Activated CD4-positive, alpha-beta memory T cell treated with anti-CD3 and anti-CD28 coated beads for 36 hours (primary cell): ENCODE measurements around the gene TUG1. TPM values are rescaled to one million over a fixed set of nuclear protein-coding genes. Genes with fewer than 3 reads are reported as not detected.

Experiments
- CTCF ChIA-PET: fragments of 350-600 bp; sonication (Branson Sonifier 250); formaldehyde crosslinking; loops from one replicate; lab custom pipeline; 2021; ENCODE audit warnings: antibody characterized with exemption, inconsistent platforms; lab: Charles Lee
- POLR2A ChIA-PET: fragments of 350-600 bp; sonication (Branson Sonifier 250); formaldehyde crosslinking; loops from one replicate; lab custom pipeline; 2021; ENCODE audit warnings: antibody characterized with exemption; lab: Charles Lee
- DNase-seq: peaks from one replicate; pipeline ENCODE4 v3.0.0-alpha.2; 2020
- H3K27ac Mint-ChIP-seq: one replicate; pipeline ENCODE4 v1.8.0; 2021; ENCODE audit warnings: mixed read lengths
- H3K27me3 Mint-ChIP-seq: one replicate; pipeline ENCODE4 v1.8.0; 2021; ENCODE audit warnings: mixed read lengths
- H3K36me3 Mint-ChIP-seq: one replicate; pipeline ENCODE4 v1.8.0; 2021; ENCODE audit warnings: mixed read lengths
- H3K4me1 Mint-ChIP-seq: one replicate; pipeline ENCODE4 v1.8.0; 2021; ENCODE audit warnings: low read depth, mixed read lengths
- H3K4me3 Mint-ChIP-seq: one replicate; pipeline ENCODE4 v1.8.0; 2021; ENCODE audit warnings: mild to moderate bottlenecking, mixed read lengths
- H3K9me3 Mint-ChIP-seq: one replicate; pipeline ENCODE4 v1.8.0; 2021; ENCODE audit warnings: mixed read lengths
- intact Hi-C: fragments of 100-400 bp; cut with micrococcal nuclease; formaldehyde crosslinking; loops from one replicate; pipeline ENCODE4 v1.15.1; 2023
- total RNA-seq, 2 experiments: library from RNA; stranded (reverse); gene quantifications; one replicate each; pipeline ENCODE4 v1.2.3, GENCODE V29; 2021

TUG1 gene
- total RNA-seq, result 10 to 100 TPM; 35.6 to 38.3 TPM

- H3K9me3 Mint-ChIP-seq, result peaks cover 51% of the 10 kb centered on the region
Measured at GRCh38 chr22:30968924-30969531, at the start of gene TUG1. Gene TUG1, plus strand, starts transcription at chr22:30969265.

GRCh38 chr22:30919973-30920372 lies 49.1 kb upstream of the TUG1 start:
- ChIA-PET CTCF (interaction anchor here (0.6 to 4.6 kb wide), 33 partner anchors 8 to 1333 kb away, joined by 3 to 60 read pairs (median 4); partner anchors contain the start of genes TCN2 and TUG1), POLR2A (interaction anchor here (1.5 kb wide), 1 partner anchor 165 kb away, joined by 5 read pairs; no protein-coding TSS in a partner anchor)
- Mint-ChIP-seq H3K4me3 (no peak overlapping the region), H3K9me3 (peaks cover 2% of the 10 kb centered on the region), H3K27me3 (no peaks in the 10 kb centered on the region), H3K4me1 (peaks cover 12% of the 10 kb centered on the region), H3K27ac (no peak overlapping the region), H3K36me3 (peaks cover 5% of the 10 kb centered on the region)
- DNase-seq, result no peak
- intact Hi-C loops, result loop anchor here (1.0 kb wide), 2 partner anchors 157 to 286 kb away; no protein-coding TSS in a partner anchor

More at GRCh38 chr22:30968924-30969531, at the start of gene TUG1:
- H3K27me3 Mint-ChIP-seq, result peaks cover 1% of the 10 kb centered on the region
- DNase-seq, result peak; percentile 98
- intact Hi-C loops, result loop anchor here (1.0 to 5.0 kb wide), 4 partner anchors 116 to 377 kb away; partner anchors contain the start of gene PIK3IP1
- CTCF ChIA-PET, result interaction anchor here (0.6 to 3.6 kb wide), 12 partner anchors 9 to 429 kb away, joined by 3 to 21 read pairs (median 4); partner anchors contain the start of gene SELENOM
- peaks cover 80% of the 10 kb centered on the region for H3K36me3 Mint-ChIP-seq
- peaks cover 64% of the 10 kb centered on the region for H3K4me1 Mint-ChIP-seq
- H3K27ac Mint-ChIP-seq, result peak within 1 kb of the TSS; percentile 89
- H3K4me3 Mint-ChIP-seq, result peak within 1 kb of the TSS; percentile 85
- POLR2A ChIA-PET, result interaction anchor here (0.6 to 2.7 kb wide), 11 partner anchors 10 to 545 kb away, joined by 3 to 28 read pairs (median 4); partner anchors contain the start of genes LIMK2, PES1 and SELENOM

GRCh38 chr22:30920407-30920806 lies 48.7 kb upstream of the TUG1 start:
- intact Hi-C loops, result loop anchor here (1.0 kb wide), 2 partner anchors 157 to 286 kb away; no protein-coding TSS in a partner anchor
- H3K4me1 Mint-ChIP-seq, result peaks cover 12% of the 10 kb centered on the region
- H3K4me3 Mint-ChIP-seq, result peak overlapping the region; percentile 40
- ChIA-PET POLR2A (interaction anchor here (1.5 kb wide), 1 partner anchor 164 kb away, joined by 5 read pairs; no protein-coding TSS in a partner anchor), CTCF (interaction anchor here (0.6 to 4.6 kb wide), 27 partner anchors 8 to 1333 kb away, joined by 3 to 60 read pairs (median 4); partner anchors contain the start of genes TCN2 and TUG1)
- peaks cover under 1% of the 10 kb centered on the region for H3K9me3 Mint-ChIP-seq
- H3K27ac Mint-ChIP-seq, result peak overlapping the region; percentile 3
- H3K36me3 Mint-ChIP-seq, result peaks cover 5% of the 10 kb centered on the region
- H3K27me3 Mint-ChIP-seq, result no peaks in the 10 kb centered on the region
- peak; percentile 87 for DNase-seq

GRCh38 chr22:30921108-30921507 lies 48.0 kb upstream of the TUG1 start:
- no peaks in the 10 kb centered on the region for H3K27me3 Mint-ChIP-seq
- POLR2A ChIA-PET, result interaction anchor here (1.2 to 1.5 kb wide), 2 partner anchors 20 to 164 kb away, joined by 3 to 5 read pairs; no protein-coding TSS in a partner anchor
- H3K4me3 Mint-ChIP-seq, result peak overlapping the region; percentile 72
- peaks cover 6% of the 10 kb centered on the region for H3K36me3 Mint-ChIP-seq
- no peaks in the 10 kb centered on the region for H3K9me3 Mint-ChIP-seq
- peaks cover 12% of the 10 kb centered on the region for H3K4me1 Mint-ChIP-seq
- H3K27ac Mint-ChIP-seq, result peak overlapping the region; percentile 76
- no peak for DNase-seq
- intact Hi-C loops, result no loop called here
- CTCF ChIA-PET, result interaction anchor here (0.7 to 4.6 kb wide), 15 partner anchors 9 to 288 kb away, joined by 3 to 60 read pairs (median 5); partner anchors contain the start of gene TUG1

GRCh38 chr22:30922151-30922611 lies 46.9 kb upstream of the TUG1 start:
- intact Hi-C loops, result no loop called here
- CTCF ChIA-PET, result interaction anchor here (0.8 to 4.6 kb wide), 6 partner anchors 10 to 167 kb away, joined by 3 to 60 read pairs (median 6); partner anchors contain the start of gene TUG1
- POLR2A ChIA-PET, result interaction anchor here (0.7 to 1.2 kb wide), 3 partner anchors 19 to 160 kb away, joined by 3 read pairs; partner anchors contain the start of genes MORC2 and TUG1

GRCh38 chr22:30923168-30923900 lies 45.7 kb upstream of the TUG1 start:
- no peak for DNase-seq
- H3K36me3 Mint-ChIP-seq, result peaks cover 16% of the 10 kb centered on the region
- H3K4me3 Mint-ChIP-seq, result no peak overlapping the region
- peaks cover 12% of the 10 kb centered on the region for H3K4me1 Mint-ChIP-seq
- ChIA-PET CTCF (interaction anchor here (0.9 to 2.3 kb wide), 4 partner anchors 9 to 290 kb away, joined by 3 to 8 read pairs (median 3); no protein-coding TSS in a partner anchor), POLR2A (no interaction called here)
- intact Hi-C loops, result no loop called here
- H3K27ac Mint-ChIP-seq, result no peak overlapping the region
- H3K9me3 Mint-ChIP-seq, result no peaks in the 10 kb centered on the region
- no peaks in the 10 kb centered on the region for H3K27me3 Mint-ChIP-seq

More at GRCh38 chr22:30922151-30922611, 46.9 kb upstream of the TUG1 start:
- peak overlapping the region; percentile 76 for H3K27ac Mint-ChIP-seq
- peaks cover 12% of the 10 kb centered on the region for H3K4me1 Mint-ChIP-seq
- H3K4me3 Mint-ChIP-seq, result peak overlapping the region; percentile 72
- peaks cover 10% of the 10 kb centered on the region for H3K36me3 Mint-ChIP-seq
- H3K27me3 Mint-ChIP-seq, result no peaks in the 10 kb centered on the region
- peak; percentile 84 for DNase-seq
- H3K9me3 Mint-ChIP-seq, result no peaks in the 10 kb centered on the region

- Mint-ChIP-seq H3K27me3 (no peaks in the 10 kb centered on the region), H3K36me3 (peaks cover 23% of the 10 kb centered on the region), H3K9me3 (no peaks in the 10 kb centered on the region), H3K4me3 (no peak overlapping the region), H3K4me1 (peaks cover 10% of the 10 kb centered on the region), H3K27ac (no peak overlapping the region)
- ChIA-PET CTCF (interaction anchor here (1.0 kb wide), 1 partner anchor 170 kb away, joined by 3 read pairs; no protein-coding TSS in a partner anchor), POLR2A (interaction anchor here (1.1 kb wide), 1 partner anchor 159 kb away, joined by 3 read pairs; no protein-coding TSS in a partner anchor)
- intact Hi-C loops, result no loop called here
- DNase-seq, result no peak
Measured at GRCh38 chr22:30925667-30926066, 43.4 kb upstream of the TUG1 start.

GRCh38 chr22:30926706-30927105 lies 42.4 kb upstream of the TUG1 start:
- intact Hi-C loops, result no loop called here
- CTCF ChIA-PET, result interaction anchor here (0.6 to 1.0 kb wide), 3 partner anchors 164 to 292 kb away, joined by 3 to 4 read pairs (median 3); no protein-coding TSS in a partner anchor
- Mint-ChIP-seq H3K27ac (no peak overlapping the region), H3K4me3 (no peak overlapping the region), H3K4me1 (peaks cover 9% of the 10 kb centered on the region), H3K36me3 (peaks cover 30% of the 10 kb centered on the region), H3K27me3 (no peaks in the 10 kb centered on the region), H3K9me3 (no peaks in the 10 kb centered on the region)
- no peak for DNase-seq
- POLR2A ChIA-PET, result interaction anchor here (1.1 kb wide), 1 partner anchor 158 kb away, joined by 3 read pairs; no protein-coding TSS in a partner anchor

- Mint-ChIP-seq H3K27me3 (no peaks in the 10 kb centered on the region), H3K4me3 (no peak overlapping the region), H3K9me3 (no peaks in the 10 kb centered on the region), H3K4me1 (peaks cover 6% of the 10 kb centered on the region), H3K36me3 (peaks cover 36% of the 10 kb centered on the region), H3K27ac (no peak overlapping the region)
- CTCF ChIA-PET, result no interaction called here
- intact Hi-C loops, result no loop called here
- POLR2A ChIA-PET, result no interaction called here
- DNase-seq, result no peak
Measured at GRCh38 chr22:30927806-30928205, 41.3 kb upstream of the TUG1 start.

- ChIA-PET POLR2A (no interaction called here), CTCF (interaction anchor here (1.1 kb wide), 1 partner anchor 9 kb away, joined by 5 read pairs; no protein-coding TSS in a partner anchor)
- intact Hi-C loops, result no loop called here
- H3K4me3 Mint-ChIP-seq, result no peak overlapping the region
- peaks cover 6% of the 10 kb centered on the region for H3K4me1 Mint-ChIP-seq
- H3K36me3 Mint-ChIP-seq, result peaks cover 37% of the 10 kb centered on the region
- H3K27ac Mint-ChIP-seq, result no peak overlapping the region
- no peaks in the 10 kb centered on the region for H3K27me3 Mint-ChIP-seq
- H3K9me3 Mint-ChIP-seq, result no peaks in the 10 kb centered on the region
- DNase-seq, result no peak
Measured at GRCh38 chr22:30928401-30928800, 40.7 kb upstream of the TUG1 start.

GRCh38 chr22:30930228-30930627 lies 38.8 kb upstream of the TUG1 start:
- Mint-ChIP-seq H3K4me3 (no peak overlapping the region), H3K4me1 (peaks cover 11% of the 10 kb centered on the region), H3K36me3 (peaks cover 56% of the 10 kb centered on the region), H3K27me3 (no peaks in the 10 kb centered on the region), H3K27ac (no peak overlapping the region), H3K9me3 (no peaks in the 10 kb centered on the region)
- intact Hi-C loops, result no loop called here
- ChIA-PET POLR2A (interaction anchor here (0.6 kb wide), 1 partner anchor 145 kb away, joined by 4 read pairs; no protein-coding TSS in a partner anchor), CTCF (no interaction called here)
- no peak for DNase-seq
